HepG2 (cell line): ENCODE measurements around the gene SHLD3. TPM values are rescaled to one million over a fixed set of nuclear protein-coding genes. Genes with fewer than 3 reads are reported as not detected.

Source experiments
- ATAC-seq: fragments of 200-7000 bp; cut with Tn5 transposase; 3 replicates; pipeline ENCODE4 v1.9.1; 2020; ENCODE audit warnings: mild to moderate bottlenecking, moderate library complexity
- BruUV-seq: library from RNA; stranded (reverse); fragments of 400-500 nt; replicated peaks from 2 replicates; lab custom pipeline; 2021; lab: Mats Ljungman, UMichigan
- CTCF ChIA-PET: fragments of 300-600 bp; formaldehyde crosslinking; extraction: SDS; loops from one replicate; lab custom pipeline; 2021; ENCODE audit warnings: low total read pairs, inconsistent platforms, low intra/inter-chr PET ratio; lab: Yijun Ruan, JAX
- POLR2A ChIA-PET: fragments of 350-600 bp; sonication (Branson Sonifier 250); formaldehyde crosslinking; loops from one replicate; lab custom pipeline; 2020; ENCODE audit warnings: antibody characterized with exemption, inconsistent platforms; lab: Yijun Ruan, JAX
- DNase-seq: peaks from one replicate; pipeline ENCODE4 v3.0.0-alpha.2; 2015; ENCODE audit warnings: low spot score
- FAIRE-seq: peaks from 3 replicates; lab custom pipeline; 2011; peaks lifted over from hg19 to GRCh38; lab: Jason Lieb, UNC
- H2AFZ ChIP-seq: one replicate; pipeline ENCODE4 v1.6.1; 2011; ENCODE audit warnings: low read length, inconsistent platforms
- H3K27ac ChIP-seq: fragments of 300-600 bp; 3 replicates; pipeline ENCODE4 v1.8.0; 2011; ENCODE audit warnings: mixed run types, mild to moderate bottlenecking, mixed read lengths, low read length, inconsistent platforms; ENCODE audit not compliant: insufficient read depth; ENCODE audit errors: extremely low read length
- H3K27me3 ChIP-seq, 2 experiments: fragments of 200-600 bp in 1 of 2; 2 replicates in 1 of 2; 3 replicates in 1 of 2; pipeline versions ENCODE4 v1.6.0 to v1.8.0; 2011; ENCODE audit warnings: low read length in 2 of 2, mild to moderate bottlenecking in 2 of 2, moderate library complexity in 2 of 2, inconsistent platforms in 1 of 2; ENCODE audit not compliant: insufficient read depth in 2 of 2, control insufficient read depth in 1 of 2
- H3K36me3 ChIP-seq, 2 experiments: fragments of 200-600 bp in 1 of 2; replicated peaks in 1 of 2; 2 replicates in 1 of 2; 3 replicates in 1 of 2; pipeline versions ENCODE4 v1.5.1 to v1.8.0; 2011; ENCODE audit warnings: low read length in 2 of 2, inconsistent platforms in 1 of 2; ENCODE audit not compliant: insufficient read depth in 2 of 2, control insufficient read depth in 1 of 2
- H3K4me1 ChIP-seq: 2 replicates; pipeline ENCODE4 v1.5.1; 2012; ENCODE audit warnings: low read length, inconsistent platforms; ENCODE audit not compliant: insufficient read depth
- H3K4me2 ChIP-seq: 2 replicates; pipeline ENCODE4 v1.6.0; 2011; ENCODE audit warnings: low read depth, low read length, inconsistent platforms
- H3K4me3 ChIP-seq, 3 experiments: fragments of 200-600 bp in 1 of 3; sonication (generic), shearing (Covaris generic) in 1 of 3; replicated peaks in 1 of 3; 2 replicates each; pipeline ENCODE4 v1.5.1; 2011 to 2016; ENCODE audit warnings: low read length in 3 of 3, inconsistent platforms in 2 of 3, low read depth in 2 of 3, mild to moderate bottlenecking in 2 of 3, control low read depth in 1 of 3, mixed read lengths in 1 of 3; ENCODE audit not compliant: insufficient read depth in 1 of 3
- H3K79me2 ChIP-seq: one replicate; pipeline ENCODE4 v1.6.1; 2011; ENCODE audit warnings: low read length, inconsistent platforms; ENCODE audit not compliant: insufficient read depth
- H3K9ac ChIP-seq: 2 replicates; pipeline ENCODE4 v1.6.0; 2011; ENCODE audit warnings: mild to moderate bottlenecking, low read depth, low read length, inconsistent platforms; ENCODE audit not compliant: insufficient read depth
- H3K9me3 ChIP-seq: 2 replicates; pipeline ENCODE4 v1.5.1; 2012; ENCODE audit warnings: mild to moderate bottlenecking, low read length
- H4K20me1 ChIP-seq: 2 replicates; pipeline ENCODE4 v1.6.0; 2011; ENCODE audit warnings: inconsistent platforms, mild to moderate bottlenecking, low read length, moderate library complexity; ENCODE audit not compliant: insufficient read depth
- CEBPB ChIP-seq: IDR thresholded peaks from 2 replicates; pipeline ENCODE4 v1.6.1; 2011; ENCODE audit warnings: low read depth, low read length, improper control_type of control experiment, borderline replicate concordance
- ONECUT2 ChIP-seq: sonication (generic); formaldehyde crosslinking; IDR thresholded peaks from 2 replicates; pipeline ENCODE4 v1.4.0; 2020; ENCODE audit warnings: missing genetic modification reagents
- RFXANK ChIP-seq: IDR thresholded peaks from 2 replicates; pipeline ENCODE4 v1.6.1; 2016
- ZNF557 ChIP-seq: sonication (generic); formaldehyde crosslinking; IDR thresholded peaks from 2 replicates; pipeline ENCODE4 v1.4.0; 2020; ENCODE audit warnings: missing genetic modification reagents
- WGBS: methylation state at CpG from one replicate; pipeline ENCODE4 v1.1.6; 2017; ENCODE audit warnings: low lambda C conversion rate; 5-methylcytosine and 5-hydroxymethylcytosine counted together
- in situ Hi-C: cut with HindIII; loops from 2 replicates; pipeline ENCODE4 v1.10.0; 2017; ENCODE audit warnings: low pct_unique_long_range_greater_than_20kb; ENCODE audit not compliant: extremely low pct_ligation_motif_present
- intact Hi-C: fragments of 100-400 bp; cut with micrococcal nuclease; formaldehyde crosslinking; loops from one replicate; pipeline ENCODE4 v1.10.0; 2022; ENCODE audit not compliant: unreplicated experiment
- polyA plus RNA-seq, 8 experiments: library from polyadenylated mRNA; depleted of rRNA in 3 of 8; stranded (reverse) in 7 of 8; unstranded in 1 of 8; fragments of >200 nt; fragmentation: Illumina TruSeq in 4 of 8; extraction: Trizol in 4 of 8; gene quantifications; 2 replicates each; pipeline versions ENCODE4 v1.2.1 to v1.2.3, GENCODE V29; 2011 to 2016; ENCODE audit warnings: low read depth in 4 of 8, missing spikeins in 1 of 8, mixed read lengths in 1 of 8; ENCODE audit not compliant: insufficient read depth in 1 of 8
- total RNA-seq, 5 experiments: library from RNA; depleted of rRNA; stranded (reverse); fragments of >200 nt; fragmentation: Illumina TruSeq; extraction: Trizol; gene quantifications; 2 replicates each; pipeline ENCODE4 v1.2.3, GENCODE V29; 2016; ENCODE audit warnings: low read depth in 1 of 5

Gene SHLD3
- total and polyA plus RNA-seq, 2 of the 13 experiments (the other 11 are each of a cell fraction or from before 2014, with no cell fraction given): 3.6 to 6.8 TPM

DNA sequence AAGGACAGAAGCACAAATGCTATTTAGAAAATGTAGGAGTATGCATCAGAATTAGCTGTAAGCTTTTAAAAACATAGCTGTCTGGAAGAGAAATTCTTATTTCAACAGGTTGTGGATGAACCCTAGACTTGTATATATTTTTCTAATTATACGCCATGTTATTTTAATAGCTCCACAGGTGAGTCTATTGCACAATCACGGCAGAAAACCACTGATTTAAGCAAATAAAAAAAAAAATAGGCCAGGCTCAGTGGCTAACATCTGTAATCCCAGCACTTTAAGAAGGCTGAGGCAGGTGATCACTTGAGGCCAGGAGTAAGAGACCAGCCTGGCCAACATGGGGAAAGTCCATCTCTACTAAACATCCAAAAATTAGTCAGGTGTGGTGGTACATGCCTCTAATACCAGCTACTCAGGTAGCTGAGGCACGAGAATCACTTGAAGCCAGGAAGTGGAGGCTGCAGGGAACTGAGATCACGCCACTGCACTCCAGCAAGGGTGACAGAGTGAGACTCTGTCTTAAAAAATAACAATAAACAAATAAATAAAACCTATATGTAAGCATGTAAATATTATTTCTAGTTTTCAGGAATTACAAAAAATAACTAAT is 12.4 kb upstream of the SHLD3 start:
- FAIRE-seq (no peak), ATAC-seq (no peak)
- 94% methylated on average over 4 of the region's 4 CpGs for WGBS
- H3K9me3 ChIP-seq: no peaks in the 10 kb centered on the region
- POLR2A ChIA-PET: no interaction called here
- BruUV-seq: no TSS peak
- H3K27me3 ChIP-seq: no peaks in the 10 kb centered on the region
- no peaks in the 10 kb centered on the region for H4K20me1 ChIP-seq
- no peak for TF ChIP-seq RFXANK
- peak; percentile 74; the same call in 1 of the 2 replicates for TF ChIP-seq CEBPB
- TF ChIP-seq, all 625 proteins: peak for 1
- CTCF ChIA-PET: no interaction called here
- H3K79me2 ChIP-seq: no peaks in the 10 kb centered on the region
- peaks cover 13 to 55% of the 10 kb centered on the region in 2 experiments for H3K36me3 ChIP-seq
- no peak overlapping the region for H3K27ac ChIP-seq
- no peak overlapping the region for H3K9ac ChIP-seq
- H3K4me1 ChIP-seq: peaks cover 12% of the 10 kb centered on the region
- no peak overlapping the region for H2AFZ ChIP-seq
- in situ Hi-C loops (no loop called here), intact Hi-C loops (no loop called here)
- H3K4me3 ChIP-seq: no peak overlapping the region
- DNase-seq: no peak
- no peak overlapping the region for H3K4me2 ChIP-seq

DNA sequence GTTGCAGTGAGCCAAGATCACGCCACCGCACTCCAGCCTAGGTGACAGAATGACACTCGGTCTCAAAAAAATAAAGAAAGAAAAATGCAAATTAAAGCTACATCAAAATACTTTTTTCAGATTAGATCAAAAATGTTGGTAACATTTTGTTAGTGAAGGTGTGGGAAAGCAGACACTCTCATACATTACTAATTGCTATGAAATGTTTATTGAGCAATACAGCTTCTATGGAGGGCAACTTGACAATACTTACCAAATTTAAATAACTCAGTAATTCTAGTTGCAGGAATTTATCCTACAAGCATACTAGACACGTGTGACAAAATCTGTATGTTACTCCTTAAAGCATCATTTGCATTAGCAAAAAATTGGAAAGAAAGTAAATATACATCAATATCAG is 4.8 kb upstream of the SHLD3 start:
- no TSS peak for BruUV-seq
- over 99% methylated on average over 4 of the region's 4 CpGs for WGBS
- intact Hi-C loops: loop anchor here (5.0 to 10.0 kb wide), 2 partner anchors 58 to 305 kb away; partner anchors contain the start of genes CENPK, ERBIN and PPWD1
- H3K27me3 ChIP-seq: peaks cover 0 to 1% of the 10 kb centered on the region in 2 experiments; a peak in 2 of 5 replicates
- H3K4me1 ChIP-seq: peaks cover 15% of the 10 kb centered on the region
- DNase-seq (no peak), ATAC-seq (no peak), FAIRE-seq (no peak)
- H3K9me3 ChIP-seq: no peaks in the 10 kb centered on the region
- no peak overlapping the region for H2AFZ ChIP-seq
- H3K4me3 ChIP-seq: no peak overlapping the region
- H4K20me1 ChIP-seq: no peaks in the 10 kb centered on the region
- peaks cover 37% of the 10 kb centered on the region for H3K79me2 ChIP-seq
- ChIA-PET POLR2A (no interaction called here), CTCF (no interaction called here)
- H3K4me2 ChIP-seq: no peak overlapping the region
- H3K9ac ChIP-seq: no peak overlapping the region
- H3K27ac ChIP-seq: no peak overlapping the region
- in situ Hi-C loops: no loop called here
- TF ChIP-seq CEBPB (0 out of 2 replicates have a peak, but pooled peaks have one; percentile 2), ZNF557 (CRISPR knock-in tag) (no peak), ONECUT2 (CRISPR knock-in tag) (no peak)
- peaks cover 1 to 11% of the 10 kb centered on the region in 2 experiments; a peak in 1 of 5 replicates for H3K36me3 ChIP-seq
